KMS-11 (cell line): ENCODE results near the gene TDP1.

Source experiments
- H2AFZ ChIP-seq: fragments of 200-600 bp; sonication (generic); 2 replicates; pipeline ENCODE4 v1.6.1; 2016; ENCODE audit warnings: antibody characterized with exemption, mixed run types, low read depth
- H3K27ac ChIP-seq: fragments of 200-600 bp; sonication (generic); 2 replicates; pipeline ENCODE4 v1.6.1; 2016; ENCODE audit warnings: mild to moderate bottlenecking, mixed run types
- H3K27me3 ChIP-seq: fragments of 200-600 bp; sonication (generic); 2 replicates; pipeline ENCODE4 v1.6.1; 2017; ENCODE audit warnings: mild to moderate bottlenecking, low read depth, mixed run types, moderate library complexity; ENCODE audit not compliant: insufficient read depth
- H3K36me3 ChIP-seq: fragments of 200-600 bp; sonication (generic); 2 replicates; pipeline ENCODE4 v1.6.1; 2017; ENCODE audit warnings: mild to moderate bottlenecking, mixed run types; ENCODE audit not compliant: insufficient read depth
- H3K4me1 ChIP-seq: fragments of 200-600 bp; sonication (generic); 2 replicates; pipeline ENCODE4 v1.6.1; 2016; ENCODE audit warnings: mild to moderate bottlenecking, low read depth, mixed run types; ENCODE audit not compliant: poor library complexity, severe bottlenecking
- H3K4me2 ChIP-seq: fragments of 200-600 bp; sonication (generic); 2 replicates; pipeline ENCODE4 v1.7.0; 2016; ENCODE audit warnings: mild to moderate bottlenecking, mixed run types
- H3K4me3 ChIP-seq: fragments of 200-600 bp; sonication (generic); IDR thresholded peaks from 2 replicates; pipeline ENCODE4 v1.6.1; 2017; ENCODE audit warnings: low read depth, low read length, mixed read lengths; ENCODE audit not compliant: insufficient read depth
- H3K79me2 ChIP-seq: fragments of 200-600 bp; sonication (generic); 2 replicates; pipeline ENCODE4 v1.6.1; 2016; ENCODE audit warnings: low read depth, mixed run types; ENCODE audit not compliant: insufficient read depth
- H3K9ac ChIP-seq: fragments of 200-600 bp; sonication (generic); 2 replicates; pipeline ENCODE4 v1.6.1; 2016; ENCODE audit warnings: mild to moderate bottlenecking, mixed run types
- H4K20me1 ChIP-seq: fragments of 200-600 bp; sonication (generic); 2 replicates; pipeline ENCODE4 v1.6.1; 2016; ENCODE audit warnings: mild to moderate bottlenecking, mixed run types; ENCODE audit not compliant: insufficient read depth
- TF ChIP-seq, protein P1 (sequence below): fragments of 200-600 bp; sonication (generic); conservative IDR thresholded peaks from 2 replicates; pipeline ENCODE4 v1.6.1; 2017; ENCODE audit warnings: low read depth, mild to moderate bottlenecking, antibody characterized with exemption, low read length, moderate library complexity, mixed read lengths

TDP1 gene

GRCh38 chr14:90000935-90001334 lies 45.2 kb downstream of the TDP1 start:
- H3K4me3 ChIP-seq: no peak overlapping the region
- H3K36me3 ChIP-seq: no peaks in the 10 kb centered on the region
- H3K4me1 ChIP-seq: no peaks in the 10 kb centered on the region
- H3K9ac ChIP-seq: no peak overlapping the region
- no peak overlapping the region for H3K27ac ChIP-seq
- TF ChIP-seq, protein P1, sequence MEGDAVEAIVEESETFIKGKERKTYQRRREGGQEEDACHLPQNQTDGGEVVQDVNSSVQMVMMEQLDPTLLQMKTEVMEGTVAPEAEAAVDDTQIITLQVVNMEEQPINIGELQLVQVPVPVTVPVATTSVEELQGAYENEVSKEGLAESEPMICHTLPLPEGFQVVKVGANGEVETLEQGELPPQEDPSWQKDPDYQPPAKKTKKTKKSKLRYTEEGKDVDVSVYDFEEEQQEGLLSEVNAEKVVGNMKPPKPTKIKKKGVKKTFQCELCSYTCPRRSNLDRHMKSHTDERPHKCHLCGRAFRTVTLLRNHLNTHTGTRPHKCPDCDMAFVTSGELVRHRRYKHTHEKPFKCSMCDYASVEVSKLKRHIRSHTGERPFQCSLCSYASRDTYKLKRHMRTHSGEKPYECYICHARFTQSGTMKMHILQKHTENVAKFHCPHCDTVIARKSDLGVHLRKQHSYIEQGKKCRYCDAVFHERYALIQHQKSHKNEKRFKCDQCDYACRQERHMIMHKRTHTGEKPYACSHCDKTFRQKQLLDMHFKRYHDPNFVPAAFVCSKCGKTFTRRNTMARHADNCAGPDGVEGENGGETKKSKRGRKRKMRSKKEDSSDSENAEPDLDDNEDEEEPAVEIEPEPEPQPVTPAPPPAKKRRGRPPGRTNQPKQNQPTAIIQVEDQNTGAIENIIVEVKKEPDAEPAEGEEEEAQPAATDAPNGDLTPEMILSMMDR: no peak
- H3K4me2 ChIP-seq: no peak overlapping the region
- no peaks in the 10 kb centered on the region for H3K79me2 ChIP-seq
- no peak overlapping the region for H2AFZ ChIP-seq
- H4K20me1 ChIP-seq: no peaks in the 10 kb centered on the region
- H3K27me3 ChIP-seq: no peaks in the 10 kb centered on the region

GRCh38 chr14:90003526-90004307 lies 48.0 kb downstream of the TDP1 start:
- H3K27ac ChIP-seq: no peak overlapping the region
- H3K4me3 ChIP-seq: no peak overlapping the region
- no peaks in the 10 kb centered on the region for H3K36me3 ChIP-seq
- no peaks in the 10 kb centered on the region for H4K20me1 ChIP-seq
- TF ChIP-seq, protein P1: no peak
- H3K79me2 ChIP-seq: no peaks in the 10 kb centered on the region
- H3K4me1 ChIP-seq: no peaks in the 10 kb centered on the region
- H3K9ac ChIP-seq: no peak overlapping the region
- no peak overlapping the region for H2AFZ ChIP-seq
- H3K27me3 ChIP-seq: no peaks in the 10 kb centered on the region
- no peak overlapping the region for H3K4me2 ChIP-seq

GRCh38 chr14:90005441-90005840 lies 49.7 kb downstream of the TDP1 start:
- no peak overlapping the region for H3K9ac ChIP-seq
- no peak overlapping the region for H3K27ac ChIP-seq
- no peaks in the 10 kb centered on the region for H3K79me2 ChIP-seq
- H3K4me2 ChIP-seq: no peak overlapping the region
- H3K36me3 ChIP-seq: no peaks in the 10 kb centered on the region
- H3K4me1 ChIP-seq: no peaks in the 10 kb centered on the region
- TF ChIP-seq, protein P1: no peak
- H3K27me3 ChIP-seq: no peaks in the 10 kb centered on the region
- no peak overlapping the region for H3K4me3 ChIP-seq
- H2AFZ ChIP-seq: no peak overlapping the region
- H4K20me1 ChIP-seq: no peaks in the 10 kb centered on the region

- no peak overlapping the region for H3K27ac ChIP-seq
- no peak overlapping the region for H2AFZ ChIP-seq
- H3K4me2 ChIP-seq: no peak overlapping the region
- no peaks in the 10 kb centered on the region for H3K79me2 ChIP-seq
- no peak overlapping the region for H3K4me3 ChIP-seq
- no peaks in the 10 kb centered on the region for H3K27me3 ChIP-seq
- TF ChIP-seq, protein P1: no peak
- no peaks in the 10 kb centered on the region for H3K4me1 ChIP-seq
- H4K20me1 ChIP-seq: no peaks in the 10 kb centered on the region
- H3K36me3 ChIP-seq: no peaks in the 10 kb centered on the region
- no peak overlapping the region for H3K9ac ChIP-seq
Observed at GRCh38 chr14:90005939-90006530, 50.3 kb downstream of the TDP1 start.
